ENCODE results near the gene PTER.
A peak's percentile ranks its signal among the peaks of the same experiment; 100 is the strongest.

PTER gene, protein sequence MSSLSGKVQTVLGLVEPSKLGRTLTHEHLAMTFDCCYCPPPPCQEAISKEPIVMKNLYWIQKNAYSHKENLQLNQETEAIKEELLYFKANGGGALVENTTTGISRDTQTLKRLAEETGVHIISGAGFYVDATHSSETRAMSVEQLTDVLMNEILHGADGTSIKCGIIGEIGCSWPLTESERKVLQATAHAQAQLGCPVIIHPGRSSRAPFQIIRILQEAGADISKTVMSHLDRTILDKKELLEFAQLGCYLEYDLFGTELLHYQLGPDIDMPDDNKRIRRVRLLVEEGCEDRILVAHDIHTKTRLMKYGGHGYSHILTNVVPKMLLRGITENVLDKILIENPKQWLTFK

GRCh38 chr10:16436758-16437539, at the start of gene PTER:
Gene PTER (plus strand): TSS chr10:16437010. CDS start chr10:16484385, 47,375 bp downstream.
- DNase-seq: peak; percentile 99

GRCh38 chr10:16392531-16393069, 44.2 kb upstream of the PTER start:
- DNase-seq: no peak

DNA sequence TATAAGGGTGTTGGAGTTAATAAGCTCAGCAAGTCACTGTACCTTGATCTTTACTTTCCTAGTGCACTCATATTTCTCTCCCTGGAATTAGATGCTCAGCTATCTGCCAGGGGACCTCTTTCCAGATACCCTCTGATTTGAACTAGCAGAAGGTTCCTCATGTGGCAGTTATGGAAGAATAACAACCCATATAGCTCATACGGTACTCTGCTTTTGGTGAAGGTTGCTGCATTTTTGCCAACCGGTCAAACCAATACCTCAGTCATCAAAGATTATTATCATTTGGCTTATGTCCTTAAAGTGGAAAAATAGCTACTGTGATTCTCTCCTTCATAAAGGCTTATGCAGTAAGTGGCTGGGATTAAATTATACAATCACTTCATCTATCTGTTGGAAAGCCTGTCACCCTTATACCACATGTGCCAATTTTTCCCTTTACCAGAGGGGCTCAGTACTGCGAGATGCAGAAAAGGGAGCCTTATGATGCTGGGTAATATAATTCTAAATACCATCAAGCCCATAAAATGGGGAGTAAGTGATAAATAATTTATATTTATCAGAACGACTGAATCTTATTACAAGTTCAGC, 43.4 kb upstream of the PTER start:
- DNase-seq: no peak

- DNase-seq: no peak
Observed at GRCh38 chr10:16401416-16401815, 35.4 kb upstream of the PTER start.

DNA sequence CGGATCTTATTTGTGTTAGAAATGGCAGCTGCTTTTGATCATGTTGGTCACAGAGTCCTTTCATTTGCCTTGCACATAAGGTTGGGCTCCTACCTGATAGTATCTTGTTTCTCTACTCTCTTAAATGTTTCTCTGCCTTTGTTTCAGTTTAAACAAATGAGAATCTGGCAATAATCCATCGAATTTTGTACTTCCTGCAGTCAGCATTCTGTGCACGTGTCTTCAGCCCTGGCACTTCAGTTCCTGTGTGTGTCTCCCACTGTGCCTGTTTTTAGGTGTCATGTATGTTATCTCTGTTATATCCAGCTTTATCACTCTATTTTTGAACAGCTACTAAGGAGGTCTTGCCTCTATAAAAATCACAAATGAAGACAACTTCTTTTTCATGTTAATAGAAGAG, 28.4 kb upstream of the PTER start:
- DNase-seq: no peak

GRCh38 chr10:16417341-16417740, 19.5 kb upstream of the PTER start:
- DNase-seq: no peak

DNA sequence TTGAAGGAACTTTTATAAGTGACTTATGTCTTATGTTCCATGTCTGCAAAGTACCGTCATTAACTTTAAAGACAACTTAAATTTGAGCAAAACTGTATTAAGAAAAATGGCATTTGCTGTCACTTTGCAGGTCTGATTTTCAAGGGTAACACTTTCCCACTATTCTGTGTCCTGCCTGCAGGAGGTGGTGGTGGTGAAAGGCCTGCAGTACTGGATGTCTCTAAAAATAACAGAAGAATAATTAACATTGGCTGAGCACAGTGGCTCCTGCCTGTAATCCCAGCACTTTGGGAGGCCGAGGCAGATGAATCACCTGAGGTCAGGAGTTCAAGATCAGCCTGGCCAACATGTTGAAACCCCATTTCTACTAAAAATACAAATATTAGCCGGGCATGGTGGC, 13.2 kb upstream of the PTER start:
- no peak for DNase-seq

DNA sequence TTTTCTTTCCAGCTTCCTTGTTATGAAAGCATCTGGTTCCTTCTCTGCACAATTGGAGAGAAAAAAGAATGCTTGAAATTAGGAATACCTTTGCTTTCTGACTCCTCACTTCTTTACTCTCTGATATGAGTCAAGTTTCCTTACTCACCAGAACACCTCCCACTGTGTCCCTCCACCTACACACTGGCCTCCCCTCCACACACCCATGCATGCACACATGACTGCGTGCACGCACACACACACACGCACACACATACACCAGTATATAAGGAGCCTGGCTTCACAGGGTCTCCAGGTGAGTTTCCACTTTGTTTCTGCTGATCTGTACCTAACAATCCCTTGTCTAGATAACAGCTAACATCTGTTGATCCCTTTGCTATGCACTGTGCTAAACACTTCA, 11.4 kb upstream of the PTER start:
- DNase-seq: no peak

GRCh38 chr10:16429539-16429938, 7.3 kb upstream of the PTER start:
- DNase-seq: no peak

- DNase-seq: no peak
Observed at GRCh38 chr10:16436367-16436757, 448 bp upstream of the PTER start.

DNA sequence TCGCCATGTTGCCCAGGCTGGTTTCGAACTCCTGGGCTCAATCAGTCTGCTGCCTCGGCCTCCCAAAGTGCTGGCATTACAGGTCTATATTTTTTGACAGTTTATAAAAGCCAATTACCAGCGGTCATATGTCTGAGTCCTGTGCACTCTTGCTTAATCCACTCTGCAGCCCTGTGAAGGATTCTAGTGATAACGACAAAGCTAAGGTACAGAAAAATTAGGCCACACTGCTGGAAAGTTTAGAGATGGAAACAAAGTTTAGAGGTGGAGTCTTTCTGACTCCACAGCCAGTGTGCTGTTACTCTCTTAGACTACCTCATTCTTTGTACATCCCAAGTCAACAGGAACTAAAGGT, 707 bp downstream of the PTER start:
- no peak for DNase-seq

DNA sequence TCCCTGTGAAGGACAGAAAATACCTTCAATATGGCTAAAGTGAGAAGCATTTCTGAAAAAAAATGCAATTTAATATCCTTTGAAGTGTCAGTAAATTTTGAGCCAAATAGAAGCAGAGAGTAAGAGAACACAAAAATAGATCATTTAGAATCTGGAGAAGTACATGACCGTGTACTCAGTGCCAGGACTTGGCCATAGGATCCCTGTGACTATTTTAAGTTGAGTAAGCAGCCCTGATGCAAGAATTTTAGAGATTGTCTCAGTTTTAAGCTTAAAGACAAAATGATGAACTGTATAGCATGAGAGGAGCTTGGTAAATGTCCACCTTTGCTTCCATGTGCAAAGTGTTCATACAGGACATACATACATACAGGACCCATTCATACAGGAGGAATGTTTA, 2.5 kb downstream of the PTER start:
- DNase-seq: no peak

DNA sequence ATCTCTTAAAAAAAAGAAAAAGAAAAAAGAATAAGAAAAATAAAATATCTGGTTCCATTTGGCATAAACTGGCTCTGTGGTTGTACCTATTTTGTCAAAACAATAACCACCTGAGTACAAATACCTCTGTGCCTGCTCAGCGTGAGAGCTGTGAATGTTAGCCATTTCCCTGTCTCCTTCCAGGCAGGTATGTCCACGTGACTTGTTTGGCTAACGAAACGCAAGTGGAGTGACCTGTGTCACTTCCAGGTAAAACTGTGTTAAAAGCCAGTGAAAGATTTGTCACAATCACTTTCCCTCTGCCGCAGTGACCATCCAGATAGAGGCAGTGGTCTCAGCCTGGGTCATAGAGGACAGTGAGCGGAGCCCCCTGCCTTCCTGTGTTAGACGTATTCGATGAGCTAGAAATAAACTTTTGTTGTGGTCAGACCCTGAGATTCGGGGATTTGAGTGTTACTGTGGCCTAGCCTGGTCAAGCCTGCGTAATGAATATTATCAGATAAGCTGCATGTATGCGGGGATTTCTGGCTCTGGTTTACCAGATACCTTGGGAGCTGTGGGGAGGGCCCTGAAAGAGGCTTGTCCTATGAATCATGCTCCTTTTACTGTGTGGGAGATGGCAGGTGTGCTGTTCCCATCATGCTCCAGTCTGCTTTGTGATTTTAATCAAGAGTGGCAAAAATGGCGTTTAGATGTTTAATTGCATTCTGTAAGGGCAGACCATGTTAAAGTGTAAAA, 3.8 kb downstream of the PTER start:
- DNase-seq: no peak

- DNase-seq: no peak
Observed at GRCh38 chr10:16441173-16441840, 4.5 kb downstream of the PTER start.

DNA sequence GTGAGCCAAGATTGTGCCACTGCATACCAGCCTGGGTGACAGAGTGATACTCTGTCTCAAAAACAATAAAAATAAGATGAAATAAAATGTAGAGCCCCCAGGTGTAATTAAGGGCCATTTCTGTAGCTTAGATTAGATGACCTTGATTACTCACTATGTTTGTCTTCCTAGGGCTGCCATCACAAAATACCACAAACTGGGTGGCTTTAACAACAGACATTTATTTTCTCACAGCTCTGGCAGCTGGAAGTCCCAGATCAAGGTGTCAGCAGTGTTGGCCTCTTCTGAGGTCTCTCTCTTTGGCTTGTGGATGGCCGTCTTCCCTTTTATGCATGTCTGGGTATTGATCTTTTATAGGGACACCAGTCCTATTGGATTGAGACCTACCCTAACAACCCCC, 6.1 kb downstream of the PTER start:
- no peak for DNase-seq

- DNase-seq: no peak
Observed at GRCh38 chr10:16445770-16446469, 9.1 kb downstream of the PTER start.

- DNase-seq: no peak
Observed at GRCh38 chr10:16449454-16449853, 12.6 kb downstream of the PTER start.

GRCh38 chr10:16458166-16458955, 21.6 kb downstream of the PTER start:
- DNase-seq: no peak

GRCh38 chr10:16459423-16459939, 22.7 kb downstream of the PTER start:
- DNase-seq: no peak

GRCh38 chr10:16466001-16466400, 29.2 kb downstream of the PTER start:
- DNase-seq: no peak

DNA sequence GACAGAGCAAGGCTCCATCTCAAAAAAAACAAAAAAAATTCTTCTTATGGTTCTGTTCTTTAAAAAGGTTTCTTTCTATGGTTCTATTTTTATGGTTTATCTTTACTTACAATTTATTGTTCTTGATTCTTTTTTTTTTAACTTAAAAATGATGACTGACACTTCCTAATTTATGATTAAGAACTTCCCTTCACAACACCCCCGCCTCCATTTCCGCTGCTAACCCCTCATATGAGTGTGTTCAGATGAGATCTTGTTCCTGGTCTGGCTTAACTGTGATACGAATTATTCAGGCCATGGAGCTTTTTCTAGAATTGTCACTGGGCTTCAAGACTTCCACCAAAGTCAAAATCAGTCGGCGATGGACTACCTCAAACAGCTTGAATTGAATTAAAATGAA, 33.9 kb downstream of the PTER start:
- DNase-seq: no peak
